Measurements from ENCODE around the gene BHMT.

The BHMT gene, protein sequence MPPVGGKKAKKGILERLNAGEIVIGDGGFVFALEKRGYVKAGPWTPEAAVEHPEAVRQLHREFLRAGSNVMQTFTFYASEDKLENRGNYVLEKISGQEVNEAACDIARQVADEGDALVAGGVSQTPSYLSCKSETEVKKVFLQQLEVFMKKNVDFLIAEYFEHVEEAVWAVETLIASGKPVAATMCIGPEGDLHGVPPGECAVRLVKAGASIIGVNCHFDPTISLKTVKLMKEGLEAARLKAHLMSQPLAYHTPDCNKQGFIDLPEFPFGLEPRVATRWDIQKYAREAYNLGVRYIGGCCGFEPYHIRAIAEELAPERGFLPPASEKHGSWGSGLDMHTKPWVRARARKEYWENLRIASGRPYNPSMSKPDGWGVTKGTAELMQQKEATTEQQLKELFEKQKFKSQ

DNA sequence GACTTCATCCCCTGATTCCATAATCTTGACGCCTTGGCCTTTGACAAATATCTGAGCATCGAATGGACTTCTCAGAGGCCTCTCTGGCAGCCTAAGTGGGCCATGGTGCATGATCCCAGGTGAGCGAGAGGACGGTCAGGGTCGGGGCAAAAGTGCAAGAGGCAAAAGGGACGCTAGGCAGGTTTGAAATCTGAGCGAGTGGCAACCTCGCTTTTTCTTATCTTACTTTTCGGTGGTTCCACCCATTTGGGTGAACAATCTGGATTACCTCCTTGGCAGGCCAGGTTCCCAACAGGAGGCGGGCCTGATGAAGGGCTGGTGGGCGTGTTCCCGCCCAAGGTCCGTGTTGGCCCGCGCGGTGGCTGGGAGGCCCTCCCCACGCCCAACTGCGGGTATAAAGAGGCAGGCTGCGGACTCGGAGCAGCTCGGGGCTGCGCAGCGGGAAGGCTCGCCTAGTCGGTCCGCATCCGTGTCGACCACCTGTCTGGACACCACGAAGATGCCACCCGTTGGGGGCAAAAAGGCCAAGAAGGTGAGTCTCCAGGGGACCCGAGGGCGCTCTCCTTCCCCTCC, at the start of gene BHMT:
TSS of gene BHMT (plus strand) at position 423 of the 573 bp plus-strand sequence. CDS start at position 500, 77 bp downstream.
- Mint-ChIP-seq H3K4me3 (no peak within 1 kb of the TSS), H3K4me1 (ENCODE audit: low read depth) (peaks cover 2% of the 10 kb centered on the region), H3K27ac (no peak within 1 kb of the TSS), H3K27me3 (peaks cover 14% of the 10 kb centered on the region), H3K36me3 (no peaks in the 10 kb centered on the region), H3K9me3 (ENCODE audit: low read depth) (no peaks in the 10 kb centered on the region)

DNA sequence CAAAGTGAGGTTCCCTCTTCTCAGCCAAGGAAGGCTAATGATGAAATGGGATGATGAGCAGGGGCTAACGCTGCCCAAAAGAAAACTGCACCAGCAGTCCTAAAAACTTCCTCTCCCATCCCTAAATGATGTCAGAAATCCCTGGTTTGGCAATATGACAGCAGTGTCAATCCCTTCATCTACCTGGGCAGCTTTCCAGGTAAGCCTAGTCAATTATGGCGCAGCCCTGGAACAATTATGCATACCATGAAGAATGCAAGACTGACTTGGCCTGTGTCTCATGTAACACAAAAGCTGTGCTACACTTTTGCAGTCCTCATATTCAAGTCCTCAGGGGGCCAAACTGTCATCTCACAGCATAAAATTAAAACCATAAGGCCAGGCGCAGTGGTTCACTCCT, 49.2 kb upstream of the BHMT start:
- Mint-ChIP-seq H3K36me3 (no peaks in the 10 kb centered on the region), H3K4me1 (ENCODE audit: low read depth) (no peaks in the 10 kb centered on the region), H3K9me3 (ENCODE audit: low read depth) (no peaks in the 10 kb centered on the region), H3K4me3 (no peak overlapping the region), H3K27ac (no peak overlapping the region), H3K27me3 (peaks cover 8% of the 10 kb centered on the region)

DNA sequence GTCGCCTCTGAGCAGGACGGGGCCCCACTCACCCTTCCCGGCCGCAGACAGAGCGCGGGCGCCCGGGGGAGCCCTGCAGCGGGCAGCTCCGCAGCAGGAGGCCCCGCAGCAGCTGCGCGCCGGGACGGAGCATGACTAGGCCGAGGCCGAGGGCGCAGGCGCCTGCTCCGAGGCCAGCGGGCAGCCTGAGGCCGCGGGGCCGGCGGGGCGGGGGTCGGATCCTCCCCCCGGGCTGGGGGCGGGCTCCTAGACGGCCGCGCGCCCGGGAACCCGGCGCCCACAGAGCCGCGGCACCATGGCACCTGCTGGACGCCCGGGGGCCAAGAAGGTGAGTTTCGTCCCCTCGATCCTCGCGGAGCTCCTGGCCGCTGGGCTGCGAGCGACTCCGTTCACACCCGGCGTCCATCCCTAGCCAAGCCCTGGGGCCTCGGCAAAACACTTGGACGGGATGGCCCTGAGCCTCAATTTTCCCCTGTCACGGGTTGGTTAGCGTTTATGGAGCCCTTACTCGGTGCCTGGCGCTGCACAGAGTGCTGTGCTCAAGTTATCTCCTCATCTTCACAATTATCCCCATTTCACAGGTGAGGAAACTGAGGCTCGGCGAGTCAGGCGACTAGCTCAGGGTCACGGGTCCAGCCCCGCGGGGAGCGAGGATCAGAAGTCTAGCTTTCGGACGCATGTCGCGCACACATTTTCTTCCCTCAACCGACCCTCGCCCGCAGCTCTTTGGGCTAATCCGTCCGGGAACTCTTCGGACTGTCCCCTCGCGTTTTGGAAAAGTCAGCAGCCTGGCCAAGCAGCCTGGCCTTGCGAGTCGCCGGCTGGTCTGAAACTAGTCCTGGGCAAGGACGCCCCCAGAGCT, 41.9 kb upstream of the BHMT start, which contains the start of the genes BHMT2 and DMGDH:
TSS of gene BHMT2 (plus strand) at position 280 of the 862 bp plus-strand sequence. CDS start at position 296, 16 bp downstream.
TSS of gene DMGDH (minus strand) at position 187 of the 862 bp plus-strand sequence. CDS start at position 133, 54 bp downstream.
- peaks cover 2% of the 10 kb centered on the region for H3K36me3 Mint-ChIP-seq
- H3K4me1 Mint-ChIP-seq (ENCODE audit: low read depth), result no peaks in the 10 kb centered on the region
- no peak within 1 kb of the TSS for H3K4me3 Mint-ChIP-seq
- no peak within 1 kb of the TSS for H3K27ac Mint-ChIP-seq
- peaks cover 23% of the 10 kb centered on the region for H3K27me3 Mint-ChIP-seq
- peaks cover 3% of the 10 kb centered on the region for H3K9me3 Mint-ChIP-seq (ENCODE audit: low read depth)

DNA sequence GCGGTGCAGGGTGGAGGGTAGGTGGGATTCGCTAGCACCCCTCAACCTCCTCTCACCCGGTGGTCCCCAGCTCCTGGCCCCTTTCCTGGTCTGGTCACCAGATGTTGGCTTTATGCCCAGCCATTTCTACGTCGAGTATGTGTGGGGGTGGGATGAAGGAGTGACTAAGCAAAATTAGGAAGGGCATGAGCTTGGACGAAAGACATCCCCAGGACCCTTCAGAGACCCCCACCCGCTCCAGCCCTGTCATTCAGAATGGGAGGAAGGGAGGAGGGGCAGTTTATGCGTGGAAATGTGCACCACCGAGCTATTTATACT, 41.3 kb upstream of the BHMT start:
- peaks cover 3% of the 10 kb centered on the region for H3K9me3 Mint-ChIP-seq (ENCODE audit: low read depth)

DNA sequence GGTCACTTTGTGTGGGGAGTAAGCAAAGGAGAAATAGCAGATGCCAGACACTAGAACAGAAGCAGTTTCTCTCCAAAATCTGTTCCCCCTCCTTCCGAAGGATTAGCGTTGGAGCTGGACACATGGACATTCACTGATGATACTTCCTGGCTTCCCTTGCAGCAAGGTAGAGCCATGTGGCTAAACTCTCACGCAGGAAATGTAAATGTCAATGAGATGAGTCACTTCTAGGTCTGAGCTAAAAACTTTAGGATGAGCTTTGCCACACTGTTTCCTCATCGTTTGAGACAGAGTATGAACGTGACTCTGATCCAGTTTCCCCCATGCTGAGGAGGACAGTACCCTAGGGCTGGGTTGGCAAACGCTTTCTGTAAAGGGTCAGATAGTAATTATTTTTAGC, 37.0 kb upstream of the BHMT start:
- Mint-ChIP-seq H3K27ac (no peak overlapping the region), H3K27me3 (peaks cover 7% of the 10 kb centered on the region), H3K36me3 (peaks cover 2% of the 10 kb centered on the region)

More for the DNA sequence above, 41.3 kb upstream of the BHMT start:
- Mint-ChIP-seq H3K4me3 (no peak overlapping the region), H3K4me1 (ENCODE audit: low read depth) (no peaks in the 10 kb centered on the region), H3K27me3 (peaks cover 23% of the 10 kb centered on the region), H3K36me3 (peaks cover 2% of the 10 kb centered on the region), H3K27ac (no peak overlapping the region)

DNA sequence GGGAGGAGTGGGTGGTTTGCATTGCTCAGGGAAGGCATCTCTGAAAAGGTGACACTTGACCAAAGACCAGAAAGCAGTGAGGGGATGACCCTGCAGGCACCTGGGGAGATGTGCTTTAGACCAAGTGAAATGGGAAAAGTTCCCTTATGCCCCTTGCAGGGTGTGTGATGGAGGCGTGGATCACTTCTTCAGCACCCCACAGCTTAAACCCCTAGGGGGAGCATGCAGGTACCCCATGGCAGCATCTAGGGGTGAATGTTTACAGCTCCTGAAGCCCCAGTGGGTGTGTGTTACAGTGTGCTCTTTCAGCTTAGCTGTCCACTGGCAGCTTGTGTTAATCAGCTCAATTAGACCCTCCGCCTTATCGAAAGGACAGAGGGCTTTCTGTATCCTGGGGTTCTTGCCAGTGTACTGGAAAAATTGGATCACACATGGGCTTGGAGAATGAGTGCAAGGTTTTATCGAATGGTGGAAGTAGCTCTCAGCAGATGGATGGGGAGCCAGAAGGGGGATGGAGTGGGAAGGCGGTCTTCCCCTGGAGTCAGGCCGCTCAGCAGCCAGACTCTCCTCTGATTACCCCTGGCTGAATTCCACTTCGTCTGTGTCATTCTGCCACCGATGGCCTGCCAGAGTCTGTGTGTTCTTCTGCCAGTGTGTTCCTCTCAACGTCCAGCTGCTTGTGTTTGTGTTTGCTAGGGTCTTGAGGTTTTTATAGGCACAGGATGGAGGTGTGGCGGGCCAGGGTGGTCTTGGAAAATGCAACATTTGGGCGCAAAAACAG, 35.8 kb upstream of the BHMT start:
- peaks cover 6% of the 10 kb centered on the region for H3K27me3 Mint-ChIP-seq
- no peaks in the 10 kb centered on the region for H3K9me3 Mint-ChIP-seq (ENCODE audit: low read depth)
- H3K36me3 Mint-ChIP-seq, result peaks cover 2% of the 10 kb centered on the region
- no peak overlapping the region for H3K27ac Mint-ChIP-seq
- peaks cover 3% of the 10 kb centered on the region for H3K4me1 Mint-ChIP-seq (ENCODE audit: low read depth)
- no peak overlapping the region for H3K4me3 Mint-ChIP-seq

More for the DNA sequence above, 37.0 kb upstream of the BHMT start:
- no peak overlapping the region for H3K4me3 Mint-ChIP-seq
- H3K4me1 Mint-ChIP-seq (ENCODE audit: low read depth), result peaks cover 3% of the 10 kb centered on the region
- H3K9me3 Mint-ChIP-seq (ENCODE audit: low read depth), result no peaks in the 10 kb centered on the region

DNA sequence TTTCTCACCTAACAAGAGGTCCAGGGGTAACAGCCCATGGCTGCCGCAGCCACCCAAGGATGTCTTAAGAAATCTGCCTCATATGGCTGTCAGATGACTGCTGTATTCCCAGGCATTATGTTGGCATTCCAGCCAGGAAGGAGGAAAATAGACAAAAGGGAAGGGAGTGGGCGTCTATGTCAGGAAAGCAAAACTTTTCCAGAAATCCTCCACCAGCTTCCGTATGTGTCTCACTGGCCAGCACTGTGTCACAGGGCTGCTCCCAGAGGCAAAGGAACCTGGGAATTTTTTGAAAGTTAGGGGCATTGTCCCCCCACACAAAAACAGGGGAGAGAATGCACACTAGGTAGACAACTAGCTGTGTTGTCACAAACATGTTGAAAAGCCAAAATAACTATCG, 34.8 kb upstream of the BHMT start:
- Mint-ChIP-seq H3K36me3 (peaks cover 2% of the 10 kb centered on the region), H3K4me3 (no peak overlapping the region), H3K4me1 (ENCODE audit: low read depth) (peaks cover 3% of the 10 kb centered on the region), H3K27ac (no peak overlapping the region), H3K27me3 (peaks cover 4% of the 10 kb centered on the region), H3K9me3 (ENCODE audit: low read depth) (no peaks in the 10 kb centered on the region)

DNA sequence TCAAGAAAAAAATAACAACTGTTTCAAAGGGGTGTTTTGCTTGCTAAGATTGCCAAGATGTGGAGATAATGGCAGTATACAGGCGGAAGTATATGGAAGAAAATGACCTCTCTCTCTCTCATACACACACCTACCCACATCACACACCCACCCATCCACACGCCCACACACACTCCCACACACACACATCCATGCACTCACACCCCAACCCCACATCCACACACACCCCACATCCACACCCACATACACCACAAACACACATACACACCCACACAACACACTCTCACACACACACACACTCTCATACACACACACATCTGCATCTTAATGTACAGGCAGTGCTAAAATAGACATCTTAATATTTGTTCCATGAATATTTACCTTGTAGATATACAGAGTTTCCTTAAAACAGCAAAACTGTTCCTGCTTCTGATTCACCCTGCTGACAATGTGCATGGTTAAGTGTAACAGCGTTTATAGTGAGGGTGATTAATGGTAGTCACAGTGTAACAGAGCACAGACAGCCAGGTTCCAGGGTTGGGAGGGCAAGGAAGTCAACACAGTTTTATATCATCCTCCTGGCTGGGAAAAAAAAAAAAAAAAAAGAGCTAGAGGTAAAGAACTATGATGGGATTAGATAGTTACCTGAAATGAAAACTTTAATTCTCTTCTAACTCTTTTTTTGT, 33.8 kb upstream of the BHMT start:
- Mint-ChIP-seq H3K4me1 (ENCODE audit: low read depth) (peaks cover 3% of the 10 kb centered on the region), H3K36me3 (no peaks in the 10 kb centered on the region), H3K27me3 (no peaks in the 10 kb centered on the region), H3K4me3 (no peak overlapping the region), H3K9me3 (ENCODE audit: low read depth) (no peaks in the 10 kb centered on the region), H3K27ac (no peak overlapping the region)

DNA sequence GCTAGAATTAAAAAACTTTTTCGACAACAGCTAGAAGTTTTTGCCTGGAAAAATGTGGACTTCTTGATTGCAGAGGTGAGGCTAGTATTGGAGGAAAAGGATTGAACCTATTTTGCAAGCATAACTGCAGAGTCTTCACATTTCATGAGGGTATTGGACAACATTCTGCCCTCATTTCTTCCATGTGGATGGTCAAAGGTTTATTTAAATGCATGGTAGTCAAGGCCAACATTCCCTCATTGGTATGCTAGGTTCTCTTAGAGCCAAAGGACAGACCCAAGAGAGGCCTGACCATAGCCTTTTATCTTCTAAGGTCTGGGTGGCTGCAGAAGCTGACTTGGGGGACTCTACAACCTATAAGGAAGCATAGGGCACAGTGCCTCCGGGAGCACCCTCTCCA, 30.8 kb upstream of the BHMT start:
- H3K9me3 Mint-ChIP-seq (ENCODE audit: low read depth), result no peaks in the 10 kb centered on the region
- H3K4me3 Mint-ChIP-seq, result no peak overlapping the region
- H3K27ac Mint-ChIP-seq, result no peak overlapping the region
- no peaks in the 10 kb centered on the region for H3K36me3 Mint-ChIP-seq
- H3K4me1 Mint-ChIP-seq (ENCODE audit: low read depth), result peaks cover 3% of the 10 kb centered on the region
- no peaks in the 10 kb centered on the region for H3K27me3 Mint-ChIP-seq

DNA sequence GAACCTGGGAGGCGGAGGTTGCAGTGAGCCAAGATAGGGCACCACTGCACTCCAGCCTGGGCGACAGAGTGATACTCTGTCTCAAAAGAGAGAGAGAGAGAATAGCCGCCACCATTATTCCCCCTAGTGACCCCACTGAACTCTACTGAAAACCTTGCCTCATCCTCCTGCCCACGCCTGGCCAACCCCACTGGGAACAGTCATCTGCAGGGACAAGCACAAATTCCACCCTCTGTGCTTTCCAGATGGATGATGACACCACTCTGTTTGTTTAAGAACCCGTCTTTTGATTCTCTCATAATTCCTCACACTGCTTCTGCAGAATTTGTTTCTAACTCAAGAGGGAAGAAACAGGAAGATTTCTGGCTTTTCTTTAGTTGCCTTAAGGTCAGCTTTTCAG, 29.8 kb upstream of the BHMT start:
- H3K27ac Mint-ChIP-seq, result no peak overlapping the region

DNA sequence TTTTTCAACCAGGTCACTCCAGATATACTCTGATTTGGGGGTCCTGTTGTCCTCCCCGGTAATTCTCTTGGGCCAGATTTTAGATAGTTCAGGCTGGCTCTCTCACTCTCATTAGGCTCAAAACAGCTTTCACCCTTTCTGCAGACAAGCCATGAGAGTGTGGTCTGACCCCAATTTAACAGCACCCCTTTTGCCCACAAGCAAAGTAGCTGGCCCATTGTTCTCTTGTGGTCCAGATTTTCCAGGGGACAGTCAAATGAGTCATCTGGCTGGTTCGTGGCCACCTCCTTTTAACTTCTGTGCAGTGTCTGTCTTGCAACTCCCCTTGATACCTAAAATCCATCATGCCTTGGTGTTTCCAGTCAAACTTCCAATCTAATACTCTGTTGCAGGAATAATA, 25.5 kb upstream of the BHMT start:
- no peaks in the 10 kb centered on the region for H3K36me3 Mint-ChIP-seq
- H3K27me3 Mint-ChIP-seq, result peaks cover 3% of the 10 kb centered on the region
- H3K4me1 Mint-ChIP-seq (ENCODE audit: low read depth), result no peaks in the 10 kb centered on the region
- no peaks in the 10 kb centered on the region for H3K9me3 Mint-ChIP-seq (ENCODE audit: low read depth)
- H3K27ac Mint-ChIP-seq, result no peak overlapping the region
- no peak overlapping the region for H3K4me3 Mint-ChIP-seq

More for the DNA sequence above, 29.8 kb upstream of the BHMT start:
- Mint-ChIP-seq H3K4me3 (no peak overlapping the region), H3K4me1 (ENCODE audit: low read depth) (peaks cover 3% of the 10 kb centered on the region), H3K27me3 (no peaks in the 10 kb centered on the region), H3K9me3 (ENCODE audit: low read depth) (no peaks in the 10 kb centered on the region), H3K36me3 (no peaks in the 10 kb centered on the region)

DNA sequence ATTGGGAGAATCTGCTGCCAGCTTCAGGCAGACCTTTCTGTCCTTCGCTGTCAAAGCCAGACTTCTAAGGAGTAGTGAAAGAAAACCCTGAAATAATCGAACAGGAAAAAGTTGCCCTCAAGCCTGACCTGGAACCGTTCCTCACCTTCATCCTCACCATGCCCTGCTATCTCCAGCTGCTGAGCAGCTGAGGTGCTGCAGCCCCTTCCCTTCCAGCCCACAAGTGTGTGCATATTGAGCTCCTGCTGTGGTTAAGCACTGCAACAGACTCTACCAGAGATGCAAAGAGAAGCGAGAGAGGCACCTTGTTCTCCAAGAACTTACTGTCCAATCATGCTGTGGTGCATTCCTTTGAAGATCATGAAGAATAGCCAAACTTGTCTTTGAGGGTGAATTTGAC, 23.1 kb upstream of the BHMT start:
- no peaks in the 10 kb centered on the region for H3K4me1 Mint-ChIP-seq (ENCODE audit: low read depth)
- H3K9me3 Mint-ChIP-seq (ENCODE audit: low read depth), result no peaks in the 10 kb centered on the region
- H3K4me3 Mint-ChIP-seq, result no peak overlapping the region
- H3K27me3 Mint-ChIP-seq, result peaks cover 3% of the 10 kb centered on the region
- no peak overlapping the region for H3K27ac Mint-ChIP-seq
- no peaks in the 10 kb centered on the region for H3K36me3 Mint-ChIP-seq

DNA sequence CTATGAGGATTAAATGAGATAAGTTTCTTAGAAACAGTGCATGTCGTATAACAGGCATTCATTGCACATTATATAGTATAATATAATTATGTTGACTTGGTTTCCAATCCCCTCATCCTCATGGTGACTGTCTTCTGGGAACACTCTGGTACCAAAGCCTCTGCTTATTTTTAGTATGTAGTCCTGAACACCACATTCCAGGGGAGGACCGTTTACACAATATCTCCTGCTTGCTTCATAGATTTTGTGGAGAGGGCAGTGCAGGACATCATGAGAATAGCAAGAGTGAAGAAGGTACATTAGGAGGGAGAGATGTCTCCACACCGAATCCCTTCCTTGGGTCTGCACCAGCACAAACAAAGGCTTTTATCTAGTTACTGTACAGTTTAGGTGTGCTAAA, 20.5 kb upstream of the BHMT start:
- Mint-ChIP-seq H3K27me3 (peaks cover 8% of the 10 kb centered on the region), H3K4me3 (no peak overlapping the region), H3K36me3 (no peaks in the 10 kb centered on the region), H3K27ac (no peak overlapping the region), H3K4me1 (ENCODE audit: low read depth) (no peaks in the 10 kb centered on the region), H3K9me3 (ENCODE audit: low read depth) (no peaks in the 10 kb centered on the region)

DNA sequence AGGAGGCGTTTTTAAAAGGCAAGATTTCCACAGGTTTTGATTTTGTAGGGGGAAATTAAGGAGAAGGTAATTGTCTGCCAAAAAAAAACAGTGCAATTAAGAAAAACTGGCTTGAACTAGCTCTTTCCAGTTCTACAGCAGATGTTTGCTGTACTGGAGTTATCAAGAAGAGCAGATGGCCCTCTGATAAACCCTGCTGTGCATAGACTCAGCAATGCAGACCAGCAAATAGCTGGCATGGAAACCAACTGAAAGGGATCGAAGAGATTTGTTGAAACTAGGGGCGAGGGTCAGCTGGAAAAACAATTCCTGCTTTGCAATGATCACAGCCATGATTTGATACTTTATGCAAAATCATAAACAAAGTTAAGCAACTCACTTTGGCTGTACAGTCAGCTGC, 17.8 kb upstream of the BHMT start:
- Mint-ChIP-seq H3K36me3 (no peaks in the 10 kb centered on the region), H3K27ac (no peak overlapping the region), H3K9me3 (ENCODE audit: low read depth) (no peaks in the 10 kb centered on the region), H3K27me3 (peaks cover 6% of the 10 kb centered on the region), H3K4me1 (ENCODE audit: low read depth) (no peaks in the 10 kb centered on the region), H3K4me3 (no peak overlapping the region)

All from activated naive CD8-positive, alpha-beta T cell (primary cell).